SK-N-SH treated with all-trans-retinoic acid at 6 μM for 48 hours (cell line): ENCODE data around the gene ST3GAL6.
A peak's percentile ranks its signal among the peaks of the same experiment; 100 is the strongest.

ENCODE experiments used
- CREB5 ChIP-seq: fragments of 250-450 bp; sonication (Bioruptor Pico); IDR thresholded peaks from 2 replicates; pipeline ENCODE4 v1.5.1; 2020; ENCODE audit warnings: low read depth, mild to moderate bottlenecking, moderate library complexity
- CSDC2 ChIP-seq: fragments of 250-450 bp; sonication (Bioruptor Pico); IDR thresholded peaks from 2 replicates; pipeline ENCODE4 v1.5.0; 2020; ENCODE audit warnings: mild to moderate bottlenecking, moderate library complexity
- GLIS3 ChIP-seq: fragments of 250-450 bp; sonication (Bioruptor Pico); IDR thresholded peaks from 2 replicates; pipeline ENCODE4 v1.5.0; 2020; ENCODE audit warnings: mild to moderate bottlenecking, moderate library complexity
- ISL1 ChIP-seq: fragments of 250-450 bp; sonication (Bioruptor Pico); IDR thresholded peaks from 2 replicates; pipeline ENCODE4 v2.1.2; 2022; ENCODE audit warnings: mild to moderate bottlenecking, moderate library complexity
- RARB ChIP-seq: fragments of 250-450 bp; sonication (Bioruptor Pico); IDR thresholded peaks from 2 replicates; pipeline ENCODE4 v1.8.0; 2021; ENCODE audit warnings: mild to moderate bottlenecking, moderate library complexity
- SNAI2 ChIP-seq: fragments of 250-450 bp; sonication (Bioruptor Pico); IDR thresholded peaks from 2 replicates; pipeline ENCODE4 v1.5.0; 2020; ENCODE audit warnings: mild to moderate bottlenecking, moderate library complexity
- TCF4 ChIP-seq: fragments of 250-450 bp; sonication (Bioruptor Pico); IDR thresholded peaks from 2 replicates; pipeline ENCODE4 v1.8.0; 2021; ENCODE audit warnings: mild to moderate bottlenecking, moderate library complexity, borderline replicate concordance
- ZC3H10 ChIP-seq: fragments of 250-450 bp; sonication (Bioruptor Pico); IDR thresholded peaks from 2 replicates; pipeline ENCODE4 v1.5.1; 2021; ENCODE audit warnings: mild to moderate bottlenecking, moderate library complexity
- ZFP3 ChIP-seq: fragments of 250-450 bp; sonication (Bioruptor Pico); IDR thresholded peaks from 2 replicates; pipeline ENCODE4 v1.5.0; 2020; ENCODE audit warnings: mild to moderate bottlenecking, moderate library complexity
- ZFP30 ChIP-seq: fragments of 450-650 bp; formaldehyde crosslinking; IDR thresholded peaks from 2 replicates; pipeline ENCODE4 v1.5.0; 2022; ENCODE audit warnings: mild to moderate bottlenecking, moderate library complexity
- ZNF70 ChIP-seq: fragments of 450-650 bp; formaldehyde crosslinking; IDR thresholded peaks from 2 replicates; pipeline ENCODE4 v1.5.0; 2020; ENCODE audit warnings: mild to moderate bottlenecking, moderate library complexity
- ZNF8 ChIP-seq: fragments of 450-650 bp; formaldehyde crosslinking; IDR thresholded peaks from 2 replicates; pipeline ENCODE4 v1.5.0; 2020; ENCODE audit warnings: mild to moderate bottlenecking, moderate library complexity
- TF ChIP-seq, protein P1 (sequence below): fragments of 250-450 bp; sonication (Bioruptor Pico); IDR thresholded peaks from 2 replicates; pipeline ENCODE4 v1.8.0; 2020; ENCODE audit warnings: mild to moderate bottlenecking, moderate library complexity, borderline replicate concordance
- TF ChIP-seq, protein P2 (sequence below): fragments of 250-450 bp; sonication (Bioruptor Pico); IDR thresholded peaks from 2 replicates; pipeline ENCODE4 v1.5.0; 2020; ENCODE audit warnings: mild to moderate bottlenecking, moderate library complexity

DNA sequence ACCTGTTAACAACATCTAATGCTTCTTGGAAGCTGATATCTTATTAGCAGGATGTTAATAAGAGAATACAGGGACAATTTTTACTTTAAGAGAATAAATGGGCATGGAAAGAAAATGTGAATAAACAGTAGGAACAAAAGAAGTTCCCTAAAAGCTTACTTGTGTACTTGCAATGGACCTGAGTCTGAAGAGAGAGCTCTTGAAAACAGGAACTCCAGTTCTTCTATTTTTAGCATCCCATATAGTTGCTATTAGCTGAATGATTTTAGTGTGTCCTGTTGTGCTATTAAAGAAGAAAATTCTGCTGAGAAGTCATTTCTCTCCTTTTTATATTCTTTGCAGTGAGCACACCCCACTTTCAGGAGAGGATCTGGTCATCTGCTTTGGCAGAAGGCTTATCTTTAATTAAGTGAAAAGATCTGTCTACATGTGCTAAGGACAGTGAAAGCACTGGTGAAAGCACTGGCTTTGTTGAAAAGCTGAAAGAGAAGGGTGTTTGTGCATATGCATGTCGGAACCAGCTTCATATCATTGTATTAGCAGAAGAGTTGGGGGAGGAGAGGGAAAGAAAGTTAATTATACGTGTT lies 1.4 kb upstream of the ST3GAL6 start:
- no peak for TF ChIP-seq GLIS3 (CRISPR knock-in tag)
- no peak for TF ChIP-seq ZC3H10 (CRISPR knock-in tag)
- no peak for TF ChIP-seq CSDC2
- no peak for TF ChIP-seq RARB
- no peak for TF ChIP-seq ZFP30
- TF ChIP-seq CREB5 (CRISPR knock-in tag): no peak
- TF ChIP-seq, protein P1, sequence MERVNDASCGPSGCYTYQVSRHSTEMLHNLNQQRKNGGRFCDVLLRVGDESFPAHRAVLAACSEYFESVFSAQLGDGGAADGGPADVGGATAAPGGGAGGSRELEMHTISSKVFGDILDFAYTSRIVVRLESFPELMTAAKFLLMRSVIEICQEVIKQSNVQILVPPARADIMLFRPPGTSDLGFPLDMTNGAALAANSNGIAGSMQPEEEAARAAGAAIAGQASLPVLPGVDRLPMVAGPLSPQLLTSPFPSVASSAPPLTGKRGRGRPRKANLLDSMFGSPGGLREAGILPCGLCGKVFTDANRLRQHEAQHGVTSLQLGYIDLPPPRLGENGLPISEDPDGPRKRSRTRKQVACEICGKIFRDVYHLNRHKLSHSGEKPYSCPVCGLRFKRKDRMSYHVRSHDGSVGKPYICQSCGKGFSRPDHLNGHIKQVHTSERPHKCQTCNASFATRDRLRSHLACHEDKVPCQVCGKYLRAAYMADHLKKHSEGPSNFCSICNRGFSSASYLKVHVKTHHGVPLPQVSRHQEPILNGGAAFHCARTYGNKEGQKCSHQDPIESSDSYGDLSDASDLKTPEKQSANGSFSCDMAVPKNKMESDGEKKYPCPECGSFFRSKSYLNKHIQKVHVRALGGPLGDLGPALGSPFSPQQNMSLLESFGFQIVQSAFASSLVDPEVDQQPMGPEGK (CRISPR knock-in tag): no peak
- no peak for TF ChIP-seq ZNF70
- TF ChIP-seq TCF4 (CRISPR knock-in tag): 0 out of 2 replicates have a peak, but pooled peaks have one; percentile 35
- TF ChIP-seq ZFP3 (CRISPR knock-in tag): no peak
- no peak for TF ChIP-seq ISL1 (CRISPR knock-in tag)
- TF ChIP-seq SNAI2: no peak
- no peak for TF ChIP-seq ZNF8 (CRISPR knock-in tag)
- TF ChIP-seq, protein P2, sequence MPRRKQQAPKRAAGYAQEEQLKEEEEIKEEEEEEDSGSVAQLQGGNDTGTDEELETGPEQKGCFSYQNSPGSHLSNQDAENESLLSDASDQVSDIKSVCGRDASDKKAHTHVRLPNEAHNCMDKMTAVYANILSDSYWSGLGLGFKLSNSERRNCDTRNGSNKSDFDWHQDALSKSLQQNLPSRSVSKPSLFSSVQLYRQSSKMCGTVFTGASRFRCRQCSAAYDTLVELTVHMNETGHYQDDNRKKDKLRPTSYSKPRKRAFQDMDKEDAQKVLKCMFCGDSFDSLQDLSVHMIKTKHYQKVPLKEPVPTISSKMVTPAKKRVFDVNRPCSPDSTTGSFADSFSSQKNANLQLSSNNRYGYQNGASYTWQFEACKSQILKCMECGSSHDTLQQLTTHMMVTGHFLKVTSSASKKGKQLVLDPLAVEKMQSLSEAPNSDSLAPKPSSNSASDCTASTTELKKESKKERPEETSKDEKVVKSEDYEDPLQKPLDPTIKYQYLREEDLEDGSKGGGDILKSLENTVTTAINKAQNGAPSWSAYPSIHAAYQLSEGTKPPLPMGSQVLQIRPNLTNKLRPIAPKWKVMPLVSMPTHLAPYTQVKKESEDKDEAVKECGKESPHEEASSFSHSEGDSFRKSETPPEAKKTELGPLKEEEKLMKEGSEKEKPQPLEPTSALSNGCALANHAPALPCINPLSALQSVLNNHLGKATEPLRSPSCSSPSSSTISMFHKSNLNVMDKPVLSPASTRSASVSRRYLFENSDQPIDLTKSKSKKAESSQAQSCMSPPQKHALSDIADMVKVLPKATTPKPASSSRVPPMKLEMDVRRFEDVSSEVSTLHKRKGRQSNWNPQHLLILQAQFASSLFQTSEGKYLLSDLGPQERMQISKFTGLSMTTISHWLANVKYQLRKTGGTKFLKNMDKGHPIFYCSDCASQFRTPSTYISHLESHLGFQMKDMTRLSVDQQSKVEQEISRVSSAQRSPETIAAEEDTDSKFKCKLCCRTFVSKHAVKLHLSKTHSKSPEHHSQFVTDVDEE (CRISPR knock-in tag): no peak
